Measurements from ENCODE around the gene PLXNC1.

The PLXNC1 gene

GRCh38 chr12:94162108-94162507, 13.7 kb downstream of the PLXNC1 start:
- DNase-seq, result no peak

- DNase-seq, result no peak
Observed at GRCh38 chr12:94163850-94164249, 15.5 kb downstream of the PLXNC1 start.

DNA sequence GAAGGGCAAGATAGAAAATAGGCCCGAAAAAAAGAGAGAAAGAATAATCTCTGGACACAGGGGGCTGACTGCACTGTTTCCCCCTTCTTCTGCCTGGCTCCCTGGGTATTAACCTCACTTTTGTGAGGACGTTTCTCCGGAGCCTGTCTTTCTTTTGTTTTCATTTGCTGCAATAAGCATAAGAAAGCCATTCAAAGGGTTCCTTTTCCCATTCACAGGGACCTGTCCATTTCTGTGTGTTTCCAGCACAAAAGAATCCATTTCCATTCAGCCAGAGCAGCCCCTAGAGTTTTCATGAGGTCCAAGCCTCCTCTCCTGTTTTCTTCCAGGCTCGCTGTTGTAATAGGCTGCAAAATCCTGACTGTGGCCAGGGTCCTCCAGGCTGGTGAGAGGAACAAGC, 16.8 kb downstream of the PLXNC1 start:
- no peak for DNase-seq

DNA sequence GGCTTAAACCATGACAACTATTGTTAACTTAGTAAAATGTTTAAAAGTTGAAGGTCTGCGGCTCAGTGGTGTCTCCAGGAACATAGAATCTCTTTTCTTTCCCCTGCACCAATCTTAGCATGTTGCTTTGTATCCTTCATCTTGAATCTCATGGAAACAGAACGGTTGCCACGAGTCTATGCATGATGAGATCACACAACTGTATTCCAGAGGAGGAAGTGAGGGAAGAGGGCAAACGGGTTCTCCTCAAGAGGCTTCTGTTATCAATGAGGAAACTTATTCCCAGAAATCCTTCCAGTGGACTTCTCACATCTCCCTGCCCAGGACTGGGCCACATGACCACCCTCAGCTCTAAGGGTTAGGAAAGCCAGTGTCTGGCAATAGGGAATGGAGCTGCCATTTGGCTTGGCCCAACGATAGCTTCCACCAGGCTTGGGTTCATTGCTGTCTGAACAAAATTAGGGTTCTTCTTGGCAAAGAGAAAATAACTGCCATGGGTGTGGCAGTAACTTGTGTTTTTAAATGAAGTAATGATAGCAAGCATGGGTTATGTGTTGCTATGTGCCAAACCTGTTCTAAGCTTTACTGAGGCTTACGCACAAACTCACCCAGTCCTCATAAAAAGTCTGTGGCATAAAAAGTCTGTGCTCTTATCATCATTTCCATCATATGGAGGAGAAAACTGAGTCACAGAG, 17.4 kb downstream of the PLXNC1 start:
- DNase-seq, result peak in 1 of 5 experiments; percentile 35

DNA sequence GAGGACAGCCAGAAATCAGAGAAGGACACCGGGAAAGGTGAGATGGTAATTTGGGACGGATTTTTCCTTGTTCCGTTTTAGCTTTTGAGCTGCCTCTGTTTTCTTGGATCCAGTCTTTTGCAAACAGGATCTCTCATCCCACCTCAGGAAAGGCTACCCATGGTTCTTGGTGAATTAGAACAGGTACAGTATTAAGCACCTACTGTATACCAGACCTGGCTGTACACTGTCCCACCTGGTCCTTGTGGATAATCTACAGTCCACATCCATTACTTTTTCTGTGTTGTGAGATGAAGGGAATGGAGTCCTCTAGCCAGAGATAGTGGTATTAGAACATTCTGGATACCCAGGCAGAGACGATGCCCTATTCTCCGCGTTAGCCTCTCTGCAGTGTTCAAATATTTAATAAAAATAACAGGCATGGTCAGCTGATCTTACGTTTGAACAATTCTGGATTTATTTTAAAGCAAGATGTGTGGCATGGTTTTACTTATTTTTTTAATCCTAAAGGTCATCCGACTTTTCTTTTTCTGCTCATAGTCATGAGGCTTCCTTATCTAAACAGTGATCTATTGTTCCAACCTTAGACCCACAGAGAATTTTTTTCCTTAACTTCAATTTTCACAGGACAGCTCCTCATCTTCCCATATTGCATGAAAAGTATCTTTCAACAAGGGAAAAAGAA, 18.8 kb downstream of the PLXNC1 start:
- DNase-seq, result no peak

DNA sequence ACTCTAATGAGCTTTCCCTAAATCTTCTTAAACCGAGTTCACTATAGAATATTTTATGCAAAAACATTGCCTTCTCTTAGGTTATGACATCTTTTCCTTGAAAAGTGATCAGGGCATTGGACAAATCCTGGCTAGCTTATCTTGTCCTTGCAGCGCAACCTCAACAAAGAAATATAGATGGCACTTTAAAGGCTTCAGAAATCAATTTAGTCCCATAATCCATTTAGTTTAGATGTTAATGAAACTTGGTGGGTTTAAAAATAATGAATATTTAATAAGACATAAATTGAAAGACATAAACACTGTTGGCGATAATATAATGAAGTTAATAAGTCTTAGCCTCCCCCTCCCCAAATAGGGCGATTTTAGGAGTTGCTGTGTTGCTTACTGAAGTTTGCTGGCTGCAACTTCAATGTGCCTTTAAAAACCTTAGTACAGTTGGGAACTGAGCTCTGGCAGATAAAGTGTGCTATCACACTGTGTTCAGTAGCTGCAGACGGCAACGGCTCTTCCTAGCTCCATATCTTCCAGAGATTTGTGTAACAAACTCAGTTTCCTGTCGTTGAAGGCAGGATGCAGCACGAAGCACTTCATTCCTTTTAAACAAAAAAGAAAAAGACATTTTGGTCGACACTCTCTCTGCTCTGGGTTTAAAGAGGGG, 19.5 kb downstream of the PLXNC1 start:
- no peak for DNase-seq

- DNase-seq, result no peak
Observed at GRCh38 chr12:94169495-94169894, 21.1 kb downstream of the PLXNC1 start.

DNA sequence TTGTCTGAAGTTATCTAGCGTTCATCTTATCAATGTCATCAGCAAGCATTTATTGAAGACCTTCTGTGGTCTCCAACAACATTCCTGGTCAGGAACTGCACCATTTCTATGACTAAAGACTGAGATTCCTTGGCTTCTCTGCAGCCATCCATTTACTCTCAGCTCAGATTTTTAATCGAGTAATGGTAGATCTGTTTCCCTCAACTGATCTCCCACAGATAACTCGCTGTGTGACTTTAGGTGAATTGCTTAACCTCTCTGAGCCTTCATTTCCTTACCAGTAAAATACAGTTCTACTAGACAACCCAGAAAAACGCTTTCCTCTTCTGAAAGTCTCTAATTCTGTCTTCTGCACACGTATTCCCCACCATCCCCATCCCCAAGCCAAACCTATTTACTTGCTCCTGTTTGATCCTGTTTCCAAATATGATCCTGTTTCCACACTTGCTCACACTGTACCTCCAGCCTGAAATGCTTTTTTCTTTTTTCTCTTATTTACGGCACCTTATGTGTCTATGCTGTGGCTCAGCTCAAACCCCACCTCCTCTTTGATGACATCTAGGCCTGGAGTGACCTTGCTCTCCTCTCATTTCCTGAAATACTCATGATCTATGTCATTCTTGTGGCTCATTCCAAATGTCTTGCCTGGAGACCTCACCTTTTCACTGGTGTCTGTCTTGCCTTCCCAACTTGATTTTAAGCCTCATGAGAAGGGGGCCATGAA, 21.8 kb downstream of the PLXNC1 start:
- DNase-seq, result no peak

DNA sequence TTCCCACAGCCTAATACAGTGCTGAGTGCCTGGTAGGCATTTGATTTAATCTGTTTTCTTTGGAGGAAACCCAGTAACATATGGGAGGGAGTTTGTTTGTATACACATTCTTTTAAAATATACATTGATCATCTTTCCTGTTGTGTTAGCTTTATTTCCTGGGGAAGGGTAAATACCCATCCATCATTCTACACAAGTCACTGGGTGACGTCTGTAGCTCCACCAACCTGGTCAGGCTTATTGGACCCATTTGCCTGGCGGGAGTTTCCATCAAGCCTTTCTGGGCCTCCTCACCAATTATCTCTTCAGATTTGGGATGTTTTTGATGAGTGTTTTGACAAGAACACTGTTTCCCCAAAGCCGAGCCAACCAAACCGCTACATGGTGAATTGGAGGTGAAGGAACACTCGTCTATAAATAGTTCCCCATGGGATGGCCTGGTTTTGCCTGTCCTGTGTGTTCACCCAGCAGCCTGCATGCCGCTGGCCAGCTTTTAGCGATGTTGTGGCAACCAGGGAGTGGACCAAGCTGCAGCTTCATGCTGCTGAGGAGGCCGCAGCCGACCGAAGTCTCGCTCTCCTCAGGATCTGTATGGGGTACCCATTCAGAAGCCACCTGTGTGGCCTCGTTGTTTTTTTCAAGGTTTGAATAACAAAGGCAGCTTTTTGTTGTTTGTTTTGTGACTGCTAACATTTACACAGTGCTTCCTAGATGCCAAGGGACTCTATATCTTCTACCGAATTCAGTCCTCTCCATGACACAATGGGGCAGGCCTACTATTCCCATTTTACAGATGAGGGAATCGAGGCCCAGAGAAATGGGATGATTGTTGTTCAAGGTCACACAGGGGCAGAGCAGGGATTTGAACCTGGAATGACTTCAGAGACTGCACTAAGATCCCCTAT, 22.6 kb downstream of the PLXNC1 start:
- no peak for DNase-seq

DNA sequence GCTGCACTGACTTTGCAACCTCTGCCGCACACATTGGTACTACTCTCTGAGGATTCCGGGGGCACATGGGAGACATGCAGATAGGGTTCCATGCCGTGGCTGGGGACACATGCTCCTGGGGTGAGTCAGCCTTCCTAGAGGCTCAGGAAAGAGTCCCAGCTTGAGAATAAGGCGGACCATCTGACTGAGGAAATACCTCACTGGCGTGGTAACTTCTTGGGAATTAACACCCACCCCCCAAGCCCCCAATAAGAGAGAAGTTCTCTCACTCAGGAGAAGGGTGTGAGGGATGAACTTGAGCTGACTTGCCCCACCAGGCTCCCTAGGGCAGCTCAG, 23.2 kb downstream of the PLXNC1 start:
- no peak for DNase-seq

GRCh38 chr12:94172031-94172430, 23.7 kb downstream of the PLXNC1 start:
- peak in 2 of 5 experiments; percentile 29 to 81 for DNase-seq

DNA sequence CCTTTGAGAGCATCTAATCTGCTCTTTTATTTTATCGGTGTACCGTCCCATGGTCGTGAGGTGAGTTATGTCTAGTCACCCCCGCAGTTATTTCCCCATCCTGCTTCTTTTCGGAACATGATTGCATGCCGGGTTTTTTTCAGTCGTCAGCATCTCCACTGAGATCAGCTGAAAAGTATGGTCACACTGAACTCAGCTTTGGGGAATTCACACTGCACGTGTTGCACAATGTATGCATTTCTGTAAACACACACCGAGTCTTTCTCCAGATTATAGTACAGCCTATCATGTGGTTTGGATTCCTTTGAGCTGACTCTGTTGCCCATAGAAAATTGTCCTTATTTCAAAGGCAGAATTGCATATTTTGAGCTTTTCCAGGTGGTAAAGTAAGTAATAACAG, 24.6 kb downstream of the PLXNC1 start:
- DNase-seq, result no peak

GRCh38 chr12:94173660-94174265, 25.4 kb downstream of the PLXNC1 start:
- DNase-seq, result no peak

GRCh38 chr12:94174576-94174975, 26.2 kb downstream of the PLXNC1 start:
- DNase-seq, result peak in 2 of 5 experiments; percentile 27 to 77

GRCh38 chr12:94175763-94176668, 27.6 kb downstream of the PLXNC1 start:
- no peak for DNase-seq

GRCh38 chr12:94178054-94178453, 29.7 kb downstream of the PLXNC1 start:
- DNase-seq, result no peak

- no peak for DNase-seq
Observed at GRCh38 chr12:94178882-94179281, 30.5 kb downstream of the PLXNC1 start.

- DNase-seq, result no peak
Observed at GRCh38 chr12:94179723-94180122, 31.3 kb downstream of the PLXNC1 start.

GRCh38 chr12:94180558-94181296, 32.4 kb downstream of the PLXNC1 start:
- peak in 1 of 5 experiments; percentile 71 for DNase-seq

Data from T-helper 2 cell (primary cell).